ENCODE data around the gene NAA15.
"Not testable (repeated sequence)": the region's sequence is repeated elsewhere in the genome, so short reads cannot be mapped to it uniquely, and the experiment has no call there.

The NAA15 gene

GRCh38 chr4:139454111-139455045 lies 153.1 kb downstream of the NAA15 start, which contains the start of gene RAB33B:
TSS of gene RAB33B (plus strand) at chr4:139454121. CDS start at chr4:139454196, 75 bp downstream.
- Histone ChIP-seq H3K27me3 (ENCODE audit: control insufficient read depth in 2 of 2, insufficient read depth in 2 of 2, low read length in 2 of 2) (no peaks in the 10 kb centered on the region), H3K4me1 (ENCODE audit: control insufficient read depth in 2 of 2, insufficient read depth in 2 of 2, low read length in 2 of 2) (peaks cover 26 to 31% of the 10 kb centered on the region in 2 donors)

DNA sequence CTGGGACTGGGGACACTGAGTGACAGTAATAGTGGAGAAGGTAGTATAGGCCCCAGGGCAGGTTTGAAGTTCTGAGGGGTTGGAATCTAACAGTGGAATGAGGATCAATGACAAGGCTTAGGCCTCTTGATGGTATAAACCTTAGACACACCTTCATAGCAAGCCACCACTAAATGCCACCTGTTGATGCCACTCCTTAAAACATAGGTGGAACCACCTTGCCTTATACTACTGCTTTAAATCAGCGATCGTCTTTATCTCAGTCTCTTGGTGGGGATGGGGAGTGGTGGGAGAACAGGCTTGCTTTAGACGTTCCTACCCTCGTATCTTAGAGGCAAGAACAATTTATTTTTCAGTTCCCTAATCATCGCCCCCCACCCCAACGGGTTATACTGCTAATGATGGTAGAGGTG lies 153.8 kb downstream of the NAA15 start:
- H3K27me3 ChIP-seq (ENCODE audit: control insufficient read depth in 2 of 2, insufficient read depth in 2 of 2, low read length in 2 of 2), result no peaks in the 10 kb centered on the region
- H3K4me3 ChIP-seq (ENCODE audit: low read length in 2 of 2), result peak overlapping the region; percentile 89 to 95
- peaks cover 26 to 31% of the 10 kb centered on the region in 2 donors for H3K4me1 ChIP-seq (ENCODE audit: control insufficient read depth in 2 of 2, insufficient read depth in 2 of 2, low read length in 2 of 2)
- H3K27ac ChIP-seq (ENCODE audit: low read depth in 2 of 2, low read length in 2 of 2), result peak overlapping the region; percentile 100
- peak overlapping the region; percentile 99 for H3K9ac ChIP-seq (ENCODE audit: low read depth in 1 of 2, low read length in 2 of 2)
- no peaks in the 10 kb centered on the region for H3K9me3 ChIP-seq (ENCODE audit: control insufficient read depth in 2 of 2, low read length in 2 of 2)
- H3K36me3 ChIP-seq (ENCODE audit: control insufficient read depth in 2 of 2, insufficient read depth in 2 of 2, low read length in 2 of 2), result no peaks in the 10 kb centered on the region

More at GRCh38 chr4:139454111-139455045, 153.1 kb downstream of the NAA15 start, which contains the start of gene RAB33B:
- Histone ChIP-seq H3K9ac (ENCODE audit: low read depth in 1 of 2, low read length in 2 of 2) (peak within 1 kb of the TSS; percentile 99), H3K4me3 (ENCODE audit: low read length in 2 of 2) (peak within 1 kb of the TSS; percentile 89 to 95), H3K36me3 (ENCODE audit: control insufficient read depth in 2 of 2, insufficient read depth in 2 of 2, low read length in 2 of 2) (no peaks in the 10 kb centered on the region), H3K27ac (ENCODE audit: low read depth in 2 of 2, low read length in 2 of 2) (peak within 1 kb of the TSS; percentile 100), H3K9me3 (ENCODE audit: control insufficient read depth in 2 of 2, low read length in 2 of 2) (no peaks in the 10 kb centered on the region)

DNA sequence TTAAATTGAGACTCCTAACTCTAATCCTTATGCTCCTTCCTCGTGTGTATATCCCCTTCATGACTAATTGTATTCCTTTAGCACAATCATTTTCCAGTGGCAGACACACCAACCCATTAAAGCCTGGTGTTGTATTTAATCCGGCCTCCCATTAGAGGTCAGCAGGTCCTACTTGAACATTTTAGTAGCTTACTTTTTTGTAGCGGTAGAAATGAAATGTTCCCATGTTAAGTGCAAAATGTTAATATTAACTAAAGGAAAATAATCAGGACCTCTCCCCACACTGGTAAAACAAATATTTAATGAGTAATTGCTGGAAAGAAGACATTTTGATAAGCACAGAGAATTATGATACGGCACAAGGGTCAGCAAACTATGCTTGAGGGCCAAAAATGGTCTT lies 156.0 kb downstream of the NAA15 start:
- H3K9ac ChIP-seq (ENCODE audit: low read depth in 1 of 2, low read length in 2 of 2), result no peak overlapping the region
- H3K27ac ChIP-seq (ENCODE audit: low read depth in 2 of 2, low read length in 2 of 2), result no peak overlapping the region
- H3K36me3 ChIP-seq (ENCODE audit: control insufficient read depth in 2 of 2, insufficient read depth in 2 of 2, low read length in 2 of 2), result no peaks in the 10 kb centered on the region
- no peaks in the 10 kb centered on the region for H3K9me3 ChIP-seq (ENCODE audit: control insufficient read depth in 2 of 2, low read length in 2 of 2)
- H3K4me1 ChIP-seq (ENCODE audit: control insufficient read depth in 2 of 2, insufficient read depth in 2 of 2, low read length in 2 of 2), result peaks cover 24 to 25% of the 10 kb centered on the region in 2 donors
- H3K4me3 ChIP-seq (ENCODE audit: low read length in 2 of 2), result no peak overlapping the region
- no peaks in the 10 kb centered on the region for H3K27me3 ChIP-seq (ENCODE audit: control insufficient read depth in 2 of 2, insufficient read depth in 2 of 2, low read length in 2 of 2)

DNA sequence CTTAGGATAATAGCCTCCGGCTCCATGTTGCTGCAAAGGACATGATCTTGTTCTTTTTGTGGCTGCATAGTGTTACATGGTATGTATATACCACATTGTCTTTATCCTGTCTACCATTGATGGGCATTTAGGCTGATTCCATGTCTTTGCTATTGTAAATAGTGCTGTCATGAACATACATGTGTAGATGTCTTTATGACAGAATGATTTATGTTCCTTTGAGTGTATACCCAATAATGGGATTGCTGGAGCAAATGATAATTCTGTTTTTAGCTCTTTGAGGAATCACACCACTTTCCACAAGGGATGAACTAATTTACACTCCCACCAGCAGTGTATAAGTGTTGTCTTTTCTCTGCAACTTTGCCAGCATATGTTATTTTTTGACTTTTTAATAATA lies 157.2 kb downstream of the NAA15 start:
- no peak overlapping the region for H3K4me3 ChIP-seq (ENCODE audit: low read length in 2 of 2)
- no peaks in the 10 kb centered on the region for H3K36me3 ChIP-seq (ENCODE audit: control insufficient read depth in 2 of 2, insufficient read depth in 2 of 2, low read length in 2 of 2)
- no peaks in the 10 kb centered on the region for H3K27me3 ChIP-seq (ENCODE audit: control insufficient read depth in 2 of 2, insufficient read depth in 2 of 2, low read length in 2 of 2)
- no peak overlapping the region for H3K27ac ChIP-seq (ENCODE audit: low read depth in 2 of 2, low read length in 2 of 2)
- H3K9ac ChIP-seq (ENCODE audit: low read depth in 1 of 2, low read length in 2 of 2), result no peak overlapping the region
- H3K4me1 ChIP-seq (ENCODE audit: control insufficient read depth in 2 of 2, insufficient read depth in 2 of 2, low read length in 2 of 2), result peaks cover 13 to 20% of the 10 kb centered on the region in 2 donors
- no peaks in the 10 kb centered on the region for H3K9me3 ChIP-seq (ENCODE audit: control insufficient read depth in 2 of 2, low read length in 2 of 2)

DNA sequence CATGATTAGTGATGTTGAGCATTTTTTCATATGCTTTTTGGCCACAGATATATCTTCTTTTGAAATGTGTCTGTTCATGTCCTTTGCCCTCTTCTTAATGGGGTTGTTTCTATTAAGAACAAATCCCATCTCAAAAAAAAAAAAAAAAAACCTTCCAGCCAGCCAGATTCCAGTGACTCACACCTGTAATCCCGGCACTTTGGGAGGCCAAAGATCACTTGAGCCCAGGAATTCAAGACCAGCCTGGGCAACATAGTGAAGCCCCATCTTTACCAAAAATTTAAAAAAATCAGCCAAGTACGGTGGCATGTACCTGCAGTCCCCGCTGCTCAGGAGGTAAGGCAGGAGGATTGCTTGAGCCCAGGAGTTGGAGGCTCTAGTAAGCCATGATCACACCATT lies 157.7 kb downstream of the NAA15 start:
- Histone ChIP-seq H3K27me3 (ENCODE audit: control insufficient read depth in 2 of 2, insufficient read depth in 2 of 2, low read length in 2 of 2) (no peaks in the 10 kb centered on the region), H3K9me3 (ENCODE audit: control insufficient read depth in 2 of 2, low read length in 2 of 2) (no peaks in the 10 kb centered on the region), H3K27ac (ENCODE audit: low read depth in 2 of 2, low read length in 2 of 2) (no peak overlapping the region), H3K4me1 (ENCODE audit: control insufficient read depth in 2 of 2, insufficient read depth in 2 of 2, low read length in 2 of 2) (peaks cover 13 to 20% of the 10 kb centered on the region in 2 donors), H3K9ac (ENCODE audit: low read depth in 1 of 2, low read length in 2 of 2) (no peak overlapping the region), H3K4me3 (ENCODE audit: low read length in 2 of 2) (no peak overlapping the region), H3K36me3 (ENCODE audit: control insufficient read depth in 2 of 2, insufficient read depth in 2 of 2, low read length in 2 of 2) (no peaks in the 10 kb centered on the region)

DNA sequence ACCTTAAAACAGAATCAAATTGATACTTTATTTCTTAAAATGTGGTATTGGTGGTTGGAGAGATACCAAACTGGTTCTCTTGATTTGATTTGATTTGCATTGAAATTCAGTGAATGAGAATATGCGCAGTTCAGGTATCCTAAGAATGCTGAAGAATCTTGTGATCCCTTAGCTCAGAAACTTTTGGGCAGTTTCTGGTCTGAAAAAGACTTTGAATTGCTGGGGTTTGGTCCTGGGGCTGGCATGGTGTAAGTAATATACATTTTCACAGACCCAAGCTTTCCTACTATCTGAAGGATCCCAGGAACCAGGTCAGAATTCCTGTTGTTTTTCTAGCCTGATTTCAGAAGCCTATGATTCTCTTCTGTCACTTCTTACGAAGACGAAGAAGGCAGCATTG lies 159.3 kb downstream of the NAA15 start:
- Histone ChIP-seq H3K4me1 (ENCODE audit: control insufficient read depth in 2 of 2, insufficient read depth in 2 of 2, low read length in 2 of 2) (peaks cover 5 to 10% of the 10 kb centered on the region in 2 donors), H3K4me3 (ENCODE audit: low read length in 2 of 2) (no peak overlapping the region), H3K9me3 (ENCODE audit: control insufficient read depth in 2 of 2, low read length in 2 of 2) (no peaks in the 10 kb centered on the region), H3K27ac (ENCODE audit: low read depth in 2 of 2, low read length in 2 of 2) (no peak overlapping the region), H3K9ac (ENCODE audit: low read depth in 1 of 2, low read length in 2 of 2) (no peak overlapping the region), H3K36me3 (ENCODE audit: control insufficient read depth in 2 of 2, insufficient read depth in 2 of 2, low read length in 2 of 2) (no peaks in the 10 kb centered on the region), H3K27me3 (ENCODE audit: control insufficient read depth in 2 of 2, insufficient read depth in 2 of 2, low read length in 2 of 2) (no peaks in the 10 kb centered on the region)

DNA sequence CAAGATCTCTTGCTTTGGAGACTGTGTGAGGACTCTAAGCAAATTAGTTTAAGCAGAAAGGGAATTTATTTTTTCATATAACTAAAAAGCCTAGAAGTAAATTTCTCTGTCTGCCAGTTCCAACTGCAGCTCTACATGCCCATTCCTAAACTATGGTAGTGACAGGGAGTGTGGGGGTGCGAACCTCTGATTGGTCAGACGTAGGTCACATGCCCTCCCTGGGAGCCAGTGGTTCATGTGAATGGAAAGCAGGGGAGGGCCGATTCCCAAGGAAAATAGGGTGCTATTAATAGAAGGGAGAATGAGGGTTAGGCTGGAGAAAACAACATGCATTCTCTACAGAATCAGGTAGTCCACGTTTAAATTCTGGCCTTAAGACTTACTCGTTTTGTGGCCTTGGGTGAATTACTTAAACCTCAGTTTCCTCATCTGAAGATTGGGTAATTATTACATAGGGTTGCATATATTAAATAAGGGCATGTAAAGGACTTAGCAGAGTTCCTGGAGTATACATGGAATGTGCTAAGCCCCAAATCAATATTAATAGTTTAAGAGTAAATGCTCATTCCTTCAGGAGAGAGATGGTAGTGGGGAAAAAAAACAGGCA lies 159.8 kb downstream of the NAA15 start:
- H3K4me1 ChIP-seq (ENCODE audit: control insufficient read depth in 2 of 2, insufficient read depth in 2 of 2, low read length in 2 of 2), result peaks cover under 1 to 4% of the 10 kb centered on the region in 2 donors
- H3K27ac ChIP-seq (ENCODE audit: low read depth in 2 of 2, low read length in 2 of 2), result no peak overlapping the region
- no peak overlapping the region for H3K4me3 ChIP-seq (ENCODE audit: low read length in 2 of 2)
- H3K9ac ChIP-seq (ENCODE audit: low read depth in 1 of 2, low read length in 2 of 2), result no peak overlapping the region
- no peaks in the 10 kb centered on the region for H3K9me3 ChIP-seq (ENCODE audit: control insufficient read depth in 2 of 2, low read length in 2 of 2)
- no peaks in the 10 kb centered on the region for H3K27me3 ChIP-seq (ENCODE audit: control insufficient read depth in 2 of 2, insufficient read depth in 2 of 2, low read length in 2 of 2)
- H3K36me3 ChIP-seq (ENCODE audit: control insufficient read depth in 2 of 2, insufficient read depth in 2 of 2, low read length in 2 of 2), result no peaks in the 10 kb centered on the region

DNA sequence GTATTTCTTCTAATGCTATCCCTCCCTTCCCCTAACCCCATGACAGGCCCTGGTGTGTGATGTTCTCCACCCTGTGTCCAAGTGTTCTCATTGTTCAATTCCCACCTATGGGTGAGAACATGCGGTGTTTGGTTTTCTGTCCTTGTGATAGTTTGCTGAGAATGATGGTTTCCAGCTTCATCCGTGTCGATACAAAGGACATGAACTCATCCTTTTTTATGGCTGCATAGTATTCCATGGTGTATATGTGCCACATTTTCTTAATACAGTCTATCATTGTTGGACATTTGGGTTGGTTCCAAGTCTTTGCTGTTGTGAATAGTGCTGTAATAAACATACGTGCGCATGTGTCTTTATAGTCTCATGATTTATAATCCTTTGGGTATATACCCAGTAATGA lies 163.2 kb downstream of the NAA15 start:
- not testable (repeated sequence) for H3K9ac ChIP-seq (ENCODE audit: low read depth in 1 of 2, low read length in 2 of 2); H3K36me3 ChIP-seq (ENCODE audit: control insufficient read depth in 2 of 2, insufficient read depth in 2 of 2, low read length in 2 of 2); H3K27ac ChIP-seq (ENCODE audit: low read depth in 2 of 2, low read length in 2 of 2); H3K27me3 ChIP-seq (ENCODE audit: control insufficient read depth in 2 of 2, insufficient read depth in 2 of 2, low read length in 2 of 2); H3K9me3 ChIP-seq (ENCODE audit: control insufficient read depth in 2 of 2, low read length in 2 of 2); H3K4me3 ChIP-seq (ENCODE audit: low read length in 2 of 2); H3K4me1 ChIP-seq (ENCODE audit: control insufficient read depth in 2 of 2, insufficient read depth in 2 of 2, low read length in 2 of 2)

GRCh38 chr4:139465922-139466321 lies 164.6 kb downstream of the NAA15 start:
- no peaks in the 10 kb centered on the region for H3K27me3 ChIP-seq (ENCODE audit: control insufficient read depth in 2 of 2, insufficient read depth in 2 of 2, low read length in 2 of 2)
- no peak overlapping the region for H3K9ac ChIP-seq (ENCODE audit: low read depth in 1 of 2, low read length in 2 of 2)
- no peaks in the 10 kb centered on the region for H3K36me3 ChIP-seq (ENCODE audit: control insufficient read depth in 2 of 2, insufficient read depth in 2 of 2, low read length in 2 of 2)
- H3K4me3 ChIP-seq (ENCODE audit: low read length in 2 of 2), result no peak overlapping the region
- no peak overlapping the region for H3K27ac ChIP-seq (ENCODE audit: low read depth in 2 of 2, low read length in 2 of 2)
- no peaks in the 10 kb centered on the region for H3K9me3 ChIP-seq (ENCODE audit: control insufficient read depth in 2 of 2, low read length in 2 of 2)
- no peaks in the 10 kb centered on the region for H3K4me1 ChIP-seq (ENCODE audit: control insufficient read depth in 2 of 2, insufficient read depth in 2 of 2, low read length in 2 of 2)

DNA sequence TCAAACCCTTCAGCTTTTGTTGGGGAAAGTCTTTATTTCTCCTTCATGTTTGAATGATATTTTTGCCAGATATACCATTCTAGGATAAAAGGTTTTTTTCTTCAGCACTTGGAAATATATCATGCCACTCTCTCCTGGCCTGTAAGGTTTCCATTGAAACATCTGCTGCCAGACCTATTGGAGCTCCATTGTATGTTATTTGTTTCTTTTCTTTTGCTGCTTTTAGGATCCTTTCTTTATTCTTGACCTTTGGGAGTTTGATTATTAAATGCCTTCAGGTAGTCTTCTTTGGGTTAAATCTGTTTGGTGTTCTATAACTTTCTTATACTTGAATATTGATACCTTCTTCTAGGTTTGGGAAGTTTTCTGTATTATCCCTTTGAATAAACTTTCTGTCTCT lies 167.5 kb downstream of the NAA15 start:
- H3K4me1 ChIP-seq (ENCODE audit: control insufficient read depth in 2 of 2, insufficient read depth in 2 of 2, low read length in 2 of 2); H3K4me3 ChIP-seq (ENCODE audit: low read length in 2 of 2); H3K36me3 ChIP-seq (ENCODE audit: control insufficient read depth in 2 of 2, insufficient read depth in 2 of 2, low read length in 2 of 2); H3K27me3 ChIP-seq (ENCODE audit: control insufficient read depth in 2 of 2, insufficient read depth in 2 of 2, low read length in 2 of 2); H3K9ac ChIP-seq (ENCODE audit: low read depth in 1 of 2, low read length in 2 of 2); H3K9me3 ChIP-seq (ENCODE audit: control insufficient read depth in 2 of 2, low read length in 2 of 2); H3K27ac ChIP-seq (ENCODE audit: low read depth in 2 of 2, low read length in 2 of 2): not testable (repeated sequence)
